Osteoblast (primary cell): Measurements from ENCODE around the gene GXYLT1. TPM values are rescaled to one million over a fixed set of nuclear protein-coding genes. Genes with fewer than 3 reads are reported as not detected.

Experiments
- DNase-seq: peaks from one replicate; pipeline ENCODE4 v3.0.0; 2011; ENCODE audit warnings: low spot score, mixed read lengths; ENCODE audit not compliant: insufficient read length; ENCODE audit errors: missing footprints
- H2AFZ ChIP-seq: 2 replicates; pipeline ENCODE4 v1.6.0; 2011; ENCODE audit warnings: mild to moderate bottlenecking, low read length
- H3K27ac ChIP-seq: 2 replicates; pipeline ENCODE4 v1.5.1; 2011; ENCODE audit warnings: mild to moderate bottlenecking, low read depth, low read length, moderate library complexity
- H3K27me3 ChIP-seq: 2 replicates; pipeline ENCODE4 v1.6.0; 2012; ENCODE audit warnings: mild to moderate bottlenecking, control low read depth, inconsistent platforms, low read length, moderate library complexity; ENCODE audit not compliant: insufficient read depth
- H3K36me3 ChIP-seq: 2 replicates; pipeline ENCODE4 v1.5.1; 2011; ENCODE audit warnings: mild to moderate bottlenecking, low read length, control low read depth, moderate library complexity; ENCODE audit not compliant: insufficient read depth
- H3K4me1 ChIP-seq: 2 replicates; pipeline ENCODE4 v1.5.1; 2011; ENCODE audit warnings: mild to moderate bottlenecking, low read length, control low read depth, moderate library complexity; ENCODE audit not compliant: insufficient read depth
- H3K4me2 ChIP-seq: 2 replicates; pipeline ENCODE4 v1.6.0; 2011; ENCODE audit warnings: mild to moderate bottlenecking, low read length; ENCODE audit not compliant: insufficient read depth
- H3K4me3 ChIP-seq: fragments of 200-600 bp; sonication (generic); 3 replicates; pipeline ENCODE4 v1.5.1; 2012; ENCODE audit warnings: mild to moderate bottlenecking, low read length, inconsistent platforms; ENCODE audit not compliant: insufficient read depth
- H3K79me2 ChIP-seq: 2 replicates; pipeline ENCODE4 v1.6.0; 2012; ENCODE audit warnings: mild to moderate bottlenecking, low read length, control low read depth, inconsistent platforms; ENCODE audit not compliant: insufficient read depth
- H3K9me3 ChIP-seq: 2 replicates; pipeline ENCODE4 v1.5.1; 2011; ENCODE audit warnings: low read depth, low read length, control low read depth
- H4K20me1 ChIP-seq: 2 replicates; pipeline ENCODE4 v1.6.0; 2012; ENCODE audit warnings: mild to moderate bottlenecking, low read length, control low read depth; ENCODE audit not compliant: insufficient read depth
- total RNA-seq: library from RNA; depleted of rRNA; stranded (reverse); fragments of >200 nt; gene quantifications from 2 replicates; pipeline ENCODE4 v1.2.3, GENCODE V29; 2012
- TF ChIP-seq, protein P1 (sequence below): IDR thresholded peaks from 2 replicates; pipeline ENCODE4 v1.5.1; 2011; ENCODE audit warnings: mild to moderate bottlenecking, low read depth, low read length, moderate library complexity; ENCODE audit errors: extremely low read depth

The GXYLT1 gene
- total RNA-seq, 1 donor: 7.6 TPM

DNA sequence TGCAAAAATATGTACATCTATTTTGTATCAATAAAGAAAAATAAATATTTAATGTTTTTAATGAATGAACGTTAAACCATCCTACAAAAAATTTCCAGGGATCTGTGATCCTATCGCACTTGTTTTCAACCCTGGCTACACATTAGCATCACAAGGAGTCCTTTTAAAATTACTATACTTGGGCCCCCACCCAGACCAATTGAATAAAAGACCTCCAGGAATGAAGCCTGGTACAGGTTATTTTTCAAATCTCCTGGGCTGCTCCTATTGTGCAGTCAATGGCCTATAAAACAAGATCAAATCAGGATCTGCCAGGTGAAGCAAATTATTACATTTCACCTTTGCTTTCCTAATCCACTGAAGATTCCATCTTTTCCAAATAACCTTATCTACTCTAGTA is 33.4 kb upstream of the GXYLT1 start:
- no peak for DNase-seq
- H3K4me3 ChIP-seq: no peak overlapping the region

DNA sequence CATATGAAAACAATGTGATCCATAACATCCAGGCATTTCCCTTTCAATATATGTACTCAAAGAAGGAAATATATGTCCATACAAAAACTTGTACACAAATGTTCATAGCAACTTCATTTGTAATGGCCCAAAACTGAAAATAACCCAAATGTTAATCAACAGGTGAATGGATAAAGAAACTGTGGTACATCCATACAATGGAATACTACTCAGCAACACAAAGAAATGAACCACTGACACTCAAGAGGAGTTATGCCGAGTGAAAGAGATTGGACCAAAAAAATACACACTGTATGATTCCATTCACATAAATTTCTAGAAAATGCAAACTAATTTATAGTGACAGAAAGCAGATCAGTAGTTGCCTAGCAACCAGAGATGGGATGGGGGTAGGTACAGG is 30.3 kb upstream of the GXYLT1 start:
- Histone ChIP-seq H3K27ac (no peak overlapping the region), H3K9me3 (peaks cover 2% of the 10 kb centered on the region), H4K20me1 (no peaks in the 10 kb centered on the region), H2AFZ (no peak overlapping the region), H3K4me2 (no peak overlapping the region), H3K4me1 (peaks cover 13% of the 10 kb centered on the region), H3K4me3 (no peak overlapping the region), H3K36me3 (peaks cover 20% of the 10 kb centered on the region), H3K27me3 (no peaks in the 10 kb centered on the region), H3K79me2 (peaks cover 31% of the 10 kb centered on the region)
- TF ChIP-seq, protein P1, sequence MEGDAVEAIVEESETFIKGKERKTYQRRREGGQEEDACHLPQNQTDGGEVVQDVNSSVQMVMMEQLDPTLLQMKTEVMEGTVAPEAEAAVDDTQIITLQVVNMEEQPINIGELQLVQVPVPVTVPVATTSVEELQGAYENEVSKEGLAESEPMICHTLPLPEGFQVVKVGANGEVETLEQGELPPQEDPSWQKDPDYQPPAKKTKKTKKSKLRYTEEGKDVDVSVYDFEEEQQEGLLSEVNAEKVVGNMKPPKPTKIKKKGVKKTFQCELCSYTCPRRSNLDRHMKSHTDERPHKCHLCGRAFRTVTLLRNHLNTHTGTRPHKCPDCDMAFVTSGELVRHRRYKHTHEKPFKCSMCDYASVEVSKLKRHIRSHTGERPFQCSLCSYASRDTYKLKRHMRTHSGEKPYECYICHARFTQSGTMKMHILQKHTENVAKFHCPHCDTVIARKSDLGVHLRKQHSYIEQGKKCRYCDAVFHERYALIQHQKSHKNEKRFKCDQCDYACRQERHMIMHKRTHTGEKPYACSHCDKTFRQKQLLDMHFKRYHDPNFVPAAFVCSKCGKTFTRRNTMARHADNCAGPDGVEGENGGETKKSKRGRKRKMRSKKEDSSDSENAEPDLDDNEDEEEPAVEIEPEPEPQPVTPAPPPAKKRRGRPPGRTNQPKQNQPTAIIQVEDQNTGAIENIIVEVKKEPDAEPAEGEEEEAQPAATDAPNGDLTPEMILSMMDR: no peak
- no peak for DNase-seq

More for the DNA sequence above, 33.4 kb upstream of the GXYLT1 start:
- H3K27ac ChIP-seq: no peak overlapping the region
- TF ChIP-seq, protein P1: no peak
- peaks cover 14% of the 10 kb centered on the region for H3K4me1 ChIP-seq
- H2AFZ ChIP-seq: no peak overlapping the region
- H3K4me2 ChIP-seq: no peak overlapping the region
- H3K36me3 ChIP-seq: peaks cover 8% of the 10 kb centered on the region
- H3K27me3 ChIP-seq: no peaks in the 10 kb centered on the region
- peaks cover 2% of the 10 kb centered on the region for H3K9me3 ChIP-seq
- H4K20me1 ChIP-seq: no peaks in the 10 kb centered on the region
- H3K79me2 ChIP-seq: peaks cover 24% of the 10 kb centered on the region

DNA sequence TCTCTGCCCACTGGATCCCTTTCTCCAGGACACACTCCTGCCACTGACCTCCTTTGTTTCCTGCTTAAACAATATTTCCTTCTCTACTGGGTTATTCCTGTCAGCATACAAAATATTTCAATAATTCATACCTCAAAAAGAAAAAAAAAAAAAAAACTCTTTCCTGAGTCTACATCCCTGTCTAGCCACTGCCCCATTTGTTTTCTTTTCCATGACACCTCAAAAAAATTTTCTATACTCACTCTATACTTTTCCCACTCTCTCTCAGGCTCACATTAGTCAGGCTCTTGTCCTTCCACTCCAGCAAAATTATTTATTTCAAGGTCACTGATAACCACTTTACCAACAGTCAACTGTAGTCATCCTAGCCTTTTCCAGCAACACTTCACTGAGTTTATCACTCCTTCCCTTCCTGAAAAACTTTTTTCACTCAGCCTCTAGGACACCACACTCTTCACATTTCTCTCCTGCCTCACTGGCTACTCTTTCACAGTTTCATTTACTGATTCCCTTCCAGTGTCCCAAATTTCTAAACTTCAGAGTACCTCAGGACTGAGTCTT is 29.4 kb upstream of the GXYLT1 start:
- Histone ChIP-seq H3K27me3 (no peaks in the 10 kb centered on the region), H3K27ac (no peak overlapping the region), H3K4me2 (no peak overlapping the region), H2AFZ (no peak overlapping the region), H3K79me2 (peaks cover 31% of the 10 kb centered on the region), H3K9me3 (peaks cover 2% of the 10 kb centered on the region), H4K20me1 (no peaks in the 10 kb centered on the region), H3K4me1 (peaks cover 9% of the 10 kb centered on the region), H3K4me3 (no peak overlapping the region), H3K36me3 (peaks cover 21% of the 10 kb centered on the region)
- DNase-seq: no peak
- TF ChIP-seq, protein P1: no peak

DNA sequence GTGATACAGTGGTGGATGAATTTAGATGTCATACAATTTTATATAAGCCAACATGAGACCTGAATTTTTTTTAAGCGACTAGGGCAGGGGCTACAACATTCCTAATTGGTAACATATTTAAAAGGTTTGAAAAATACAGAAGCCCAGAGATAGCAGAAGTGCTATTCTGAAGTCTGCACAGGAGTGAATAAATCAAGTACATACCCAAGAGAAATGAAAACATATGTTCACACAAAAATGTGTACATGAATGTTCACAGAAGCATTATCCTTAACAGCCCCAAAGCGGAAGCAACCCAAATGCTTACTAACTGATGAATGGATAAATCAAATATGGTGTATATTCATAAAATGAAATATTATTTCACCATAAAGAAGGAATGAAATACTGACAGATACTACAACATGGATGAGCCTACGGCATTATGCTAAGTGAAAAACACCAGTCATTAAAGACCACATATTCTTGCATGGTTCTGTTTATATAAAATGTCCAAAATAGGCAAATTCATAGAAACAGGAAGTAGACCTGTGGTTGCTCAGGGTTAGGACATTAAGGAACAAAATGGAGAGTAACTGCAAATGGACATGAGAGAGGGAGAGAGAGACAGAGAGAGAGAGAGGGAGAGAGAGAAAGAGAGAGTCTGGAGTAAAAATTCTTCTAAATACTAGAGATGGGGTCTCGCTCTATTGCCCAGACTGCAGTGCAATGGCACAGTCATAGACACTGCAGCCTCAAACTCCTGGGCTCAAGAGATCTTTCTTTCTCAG is 28.0 kb upstream of the GXYLT1 start:
- Histone ChIP-seq H2AFZ (no peak overlapping the region), H3K79me2 (peaks cover 31% of the 10 kb centered on the region), H3K4me1 (peaks cover 11% of the 10 kb centered on the region), H3K27me3 (no peaks in the 10 kb centered on the region), H3K4me3 (no peak overlapping the region), H3K27ac (no peak overlapping the region), H3K9me3 (peaks cover 2% of the 10 kb centered on the region), H4K20me1 (no peaks in the 10 kb centered on the region), H3K4me2 (no peak overlapping the region), H3K36me3 (peaks cover 21% of the 10 kb centered on the region)
- no peak for DNase-seq
- TF ChIP-seq, protein P1: no peak
